H1 (cell line): ENCODE data around the gene COQ5. TPM values are rescaled to one million over a fixed set of nuclear protein-coding genes. Genes with fewer than 3 reads are reported as not detected.

Source experiments
- KDM4A ChIP-seq: IDR thresholded peaks from one replicate; pipeline ENCODE4 v1.7.1; 2012; ENCODE audit warnings: low read depth, mild to moderate bottlenecking, moderate library complexity, low read length, inconsistent platforms; ENCODE audit not compliant: severe bottlenecking
- NANOG ChIP-seq: IDR thresholded peaks from 2 replicates; pipeline ENCODE4 v1.6.1; 2011; ENCODE audit warnings: low read length, low read depth, mild to moderate bottlenecking, inconsistent platforms; ENCODE audit not compliant: insufficient read depth, poor library complexity, severe bottlenecking
- NRF1 ChIP-seq: IDR thresholded peaks from 2 replicates; pipeline ENCODE4 v1.6.1; 2011; ENCODE audit warnings: mild to moderate bottlenecking, low read depth, low read length, improper control_type of control experiment
- PHF8 ChIP-seq: fragments of 200-600 bp; sonication (generic); conservative IDR thresholded peaks from 2 replicates; pipeline ENCODE4 v1.7.1; 2012; ENCODE audit warnings: low read depth, mild to moderate bottlenecking, inconsistent platforms, low read length, moderate library complexity
- RAD21 ChIP-seq, 2 experiments: IDR thresholded peaks in 1 of 2; conservative IDR thresholded peaks in 1 of 2; 2 replicates each; pipeline ENCODE4 v1.6.1; 2011; ENCODE audit warnings: low read depth in 2 of 2, low read length in 2 of 2, improper control_type of control experiment in 1 of 2, inconsistent platforms in 1 of 2, mild to moderate bottlenecking in 1 of 2, moderate library complexity in 1 of 2
- polyA plus RNA-seq, 7 experiments: library from polyadenylated mRNA; depleted of rRNA in 3 of 7; stranded (reverse) in 5 of 7; unstranded in 2 of 7; fragments of >200 nt in 5 of 7; fragments of 200-250 nt in 2 of 7; gene quantifications; 1 replicate in 5 of 7; 2 replicates in 1 of 7; 4 replicates in 1 of 7; pipeline versions ENCODE4 v1.2.1 to v1.2.3, GENCODE V29; 2011 to 2013; ENCODE audit warnings: missing spikeins in 2 of 7, mixed read lengths in 2 of 7
- total RNA-seq: library from RNA; stranded (reverse); fragmentation: NEBNext Ultra II Directional; extraction: Animal tissue kit (Norgen Biotek cat#: 25700); gene quantifications from 2 replicates; pipeline ENCODE4 v1.2.1, GENCODE V29; 2021
- TF ChIP-seq, protein P1 (sequence below): fragments of 300-600 bp; sonication (generic); IDR thresholded peaks from 2 replicates; pipeline ENCODE4 v1.7.1; 2012; ENCODE audit warnings: low read length, moderate library complexity, mild to moderate bottlenecking, inconsistent platforms; ENCODE audit not compliant: insufficient replicate concordance

The COQ5 gene
- total and polyA plus RNA-seq, 2 of the 8 experiments (the other 6 are each of a cell fraction or from before 2014, with no cell fraction given), result 35.1 to 35.8 TPM

DNA sequence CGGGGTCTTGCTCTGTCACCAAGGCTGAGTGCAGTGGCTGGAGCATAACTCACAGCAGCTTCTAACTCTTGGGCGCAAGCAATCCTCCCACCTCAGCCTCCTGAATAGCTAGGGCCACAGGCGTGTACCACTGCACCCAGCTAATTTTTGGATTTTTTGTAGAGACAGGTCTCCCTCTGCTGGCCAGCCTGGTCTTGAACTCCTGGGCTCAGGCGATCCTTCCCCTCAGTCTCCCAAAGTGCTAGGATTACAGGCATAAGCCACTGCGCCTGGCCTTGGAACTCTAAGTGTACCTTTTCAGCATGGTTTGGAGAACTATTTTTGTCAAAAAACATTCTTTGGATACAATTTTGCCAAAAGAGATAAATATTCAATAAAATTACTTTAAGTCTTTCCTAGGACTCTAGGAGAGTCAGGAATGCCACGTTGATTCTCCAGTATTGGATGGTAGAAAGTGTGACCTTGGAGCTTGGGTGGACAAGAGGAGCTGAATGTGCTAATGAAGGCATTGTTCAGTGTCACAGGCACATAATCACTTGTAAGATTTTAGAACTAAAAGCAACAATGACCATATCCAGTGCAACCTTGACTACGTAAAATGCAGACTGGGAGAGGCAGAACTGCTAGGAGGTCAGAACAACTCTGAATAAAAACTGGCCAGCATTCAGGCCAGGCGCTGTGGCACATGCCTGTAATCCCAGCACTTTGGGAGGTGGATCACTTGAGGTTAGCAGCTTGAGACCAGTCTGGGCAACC lies 62.2 kb downstream of the COQ5 start (continued):
- TF ChIP-seq, protein P1, sequence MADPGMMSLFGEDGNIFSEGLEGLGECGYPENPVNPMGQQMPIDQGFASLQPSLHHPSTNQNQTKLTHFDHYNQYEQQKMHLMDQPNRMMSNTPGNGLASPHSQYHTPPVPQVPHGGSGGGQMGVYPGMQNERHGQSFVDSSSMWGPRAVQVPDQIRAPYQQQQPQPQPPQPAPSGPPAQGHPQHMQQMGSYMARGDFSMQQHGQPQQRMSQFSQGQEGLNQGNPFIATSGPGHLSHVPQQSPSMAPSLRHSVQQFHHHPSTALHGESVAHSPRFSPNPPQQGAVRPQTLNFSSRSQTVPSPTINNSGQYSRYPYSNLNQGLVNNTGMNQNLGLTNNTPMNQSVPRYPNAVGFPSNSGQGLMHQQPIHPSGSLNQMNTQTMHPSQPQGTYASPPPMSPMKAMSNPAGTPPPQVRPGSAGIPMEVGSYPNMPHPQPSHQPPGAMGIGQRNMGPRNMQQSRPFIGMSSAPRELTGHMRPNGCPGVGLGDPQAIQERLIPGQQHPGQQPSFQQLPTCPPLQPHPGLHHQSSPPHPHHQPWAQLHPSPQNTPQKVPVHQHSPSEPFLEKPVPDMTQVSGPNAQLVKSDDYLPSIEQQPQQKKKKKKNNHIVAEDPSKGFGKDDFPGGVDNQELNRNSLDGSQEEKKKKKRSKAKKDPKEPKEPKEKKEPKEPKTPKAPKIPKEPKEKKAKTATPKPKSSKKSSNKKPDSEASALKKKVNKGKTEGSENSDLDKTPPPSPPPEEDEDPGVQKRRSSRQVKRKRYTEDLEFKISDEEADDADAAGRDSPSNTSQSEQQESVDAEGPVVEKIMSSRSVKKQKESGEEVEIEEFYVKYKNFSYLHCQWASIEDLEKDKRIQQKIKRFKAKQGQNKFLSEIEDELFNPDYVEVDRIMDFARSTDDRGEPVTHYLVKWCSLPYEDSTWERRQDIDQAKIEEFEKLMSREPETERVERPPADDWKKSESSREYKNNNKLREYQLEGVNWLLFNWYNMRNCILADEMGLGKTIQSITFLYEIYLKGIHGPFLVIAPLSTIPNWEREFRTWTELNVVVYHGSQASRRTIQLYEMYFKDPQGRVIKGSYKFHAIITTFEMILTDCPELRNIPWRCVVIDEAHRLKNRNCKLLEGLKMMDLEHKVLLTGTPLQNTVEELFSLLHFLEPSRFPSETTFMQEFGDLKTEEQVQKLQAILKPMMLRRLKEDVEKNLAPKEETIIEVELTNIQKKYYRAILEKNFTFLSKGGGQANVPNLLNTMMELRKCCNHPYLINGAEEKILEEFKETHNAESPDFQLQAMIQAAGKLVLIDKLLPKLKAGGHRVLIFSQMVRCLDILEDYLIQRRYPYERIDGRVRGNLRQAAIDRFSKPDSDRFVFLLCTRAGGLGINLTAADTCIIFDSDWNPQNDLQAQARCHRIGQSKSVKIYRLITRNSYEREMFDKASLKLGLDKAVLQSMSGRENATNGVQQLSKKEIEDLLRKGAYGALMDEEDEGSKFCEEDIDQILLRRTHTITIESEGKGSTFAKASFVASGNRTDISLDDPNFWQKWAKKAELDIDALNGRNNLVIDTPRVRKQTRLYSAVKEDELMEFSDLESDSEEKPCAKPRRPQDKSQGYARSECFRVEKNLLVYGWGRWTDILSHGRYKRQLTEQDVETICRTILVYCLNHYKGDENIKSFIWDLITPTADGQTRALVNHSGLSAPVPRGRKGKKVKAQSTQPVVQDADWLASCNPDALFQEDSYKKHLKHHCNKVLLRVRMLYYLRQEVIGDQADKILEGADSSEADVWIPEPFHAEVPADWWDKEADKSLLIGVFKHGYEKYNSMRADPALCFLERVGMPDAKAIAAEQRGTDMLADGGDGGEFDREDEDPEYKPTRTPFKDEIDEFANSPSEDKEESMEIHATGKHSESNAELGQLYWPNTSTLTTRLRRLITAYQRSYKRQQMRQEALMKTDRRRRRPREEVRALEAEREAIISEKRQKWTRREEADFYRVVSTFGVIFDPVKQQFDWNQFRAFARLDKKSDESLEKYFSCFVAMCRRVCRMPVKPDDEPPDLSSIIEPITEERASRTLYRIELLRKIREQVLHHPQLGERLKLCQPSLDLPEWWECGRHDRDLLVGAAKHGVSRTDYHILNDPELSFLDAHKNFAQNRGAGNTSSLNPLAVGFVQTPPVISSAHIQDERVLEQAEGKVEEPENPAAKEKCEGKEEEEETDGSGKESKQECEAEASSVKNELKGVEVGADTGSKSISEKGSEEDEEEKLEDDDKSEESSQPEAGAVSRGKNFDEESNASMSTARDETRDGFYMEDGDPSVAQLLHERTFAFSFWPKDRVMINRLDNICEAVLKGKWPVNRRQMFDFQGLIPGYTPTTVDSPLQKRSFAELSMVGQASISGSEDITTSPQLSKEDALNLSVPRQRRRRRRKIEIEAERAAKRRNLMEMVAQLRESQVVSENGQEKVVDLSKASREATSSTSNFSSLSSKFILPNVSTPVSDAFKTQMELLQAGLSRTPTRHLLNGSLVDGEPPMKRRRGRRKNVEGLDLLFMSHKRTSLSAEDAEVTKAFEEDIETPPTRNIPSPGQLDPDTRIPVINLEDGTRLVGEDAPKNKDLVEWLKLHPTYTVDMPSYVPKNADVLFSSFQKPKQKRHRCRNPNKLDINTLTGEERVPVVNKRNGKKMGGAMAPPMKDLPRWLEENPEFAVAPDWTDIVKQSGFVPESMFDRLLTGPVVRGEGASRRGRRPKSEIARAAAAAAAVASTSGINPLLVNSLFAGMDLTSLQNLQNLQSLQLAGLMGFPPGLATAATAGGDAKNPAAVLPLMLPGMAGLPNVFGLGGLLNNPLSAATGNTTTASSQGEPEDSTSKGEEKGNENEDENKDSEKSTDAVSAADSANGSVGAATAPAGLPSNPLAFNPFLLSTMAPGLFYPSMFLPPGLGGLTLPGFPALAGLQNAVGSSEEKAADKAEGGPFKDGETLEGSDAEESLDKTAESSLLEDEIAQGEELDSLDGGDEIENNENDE, result no peak
- TF ChIP-seq KDM4A, result no peak
- TF ChIP-seq RAD21 (IDR thresholded peaks at IDR 0.05 in 1 of 2, conservative IDR thresholded peaks at IDR 0.05 in 1 of 2; ENCODE audit: low read depth in 2 of 2, low read length in 2 of 2), result peak; percentile 52 to 69
- TF ChIP-seq PHF8, result no peak
- no peak for TF ChIP-seq NANOG
- no peak for TF ChIP-seq NRF1
